Esophagus muscularis mucosa (tissue), 4 donors: ENCODE measurements around the gene ZNF467. TPM values are rescaled to one million over a fixed set of nuclear protein-coding genes. Genes with fewer than 3 reads are reported as not detected.

ENCODE experiments used
- DNase-seq: peaks from one replicate; pipeline ENCODE4 v3.0.0-alpha.2; 2017; ENCODE audit errors: extremely low spot score
- H3K27ac ChIP-seq, 4 donors: fragments of 200-600 bp; sonication (generic); replicated peaks in 1 of 4; 1 replicate in 3 of 4; 2 replicates in 1 of 4; pipeline ENCODE4 v1.5.1; 2016 to 2019; ENCODE audit warnings: mild to moderate bottlenecking in 1 of 4
- H3K27me3 ChIP-seq, 4 donors: fragments of 200-600 bp; sonication (generic); one replicate each; pipeline versions ENCODE4 v1.5.1 to v1.6.0; 2016 to 2019
- H3K36me3 ChIP-seq, 4 donors: fragments of 200-600 bp; sonication (generic); one replicate each; pipeline ENCODE4 v1.5.1; 2016 to 2019
- H3K4me1 ChIP-seq, 4 donors: fragments of 200-600 bp; sonication (generic); one replicate each; pipeline ENCODE4 v1.5.1; 2016 to 2019
- H3K4me3 ChIP-seq, 4 donors: fragments of 200-600 bp; sonication (generic); 1 replicate in 2 of 4; 2 replicates in 2 of 4; pipeline ENCODE4 v1.5.1; 2016 to 2019; ENCODE audit warnings: mild to moderate bottlenecking in 4 of 4, moderate library complexity in 1 of 4
- H3K9me3 ChIP-seq, 4 donors: fragments of 200-600 bp; sonication (generic); 1 replicate in 3 of 4; 2 replicates in 1 of 4; pipeline ENCODE4 v1.5.1; 2016 to 2019
- EP300 ChIP-seq: sonication (generic); formaldehyde crosslinking; IDR thresholded peaks from one replicate; pipeline ENCODE4 v1.6.1; 2017; ENCODE audit warnings: antibody characterized with exemption
- POLR2A ChIP-seq: fragments of 450-650 bp; IDR thresholded peaks from one replicate; pipeline ENCODE4 v1.6.1; 2017; ENCODE audit warnings: antibody characterized with exemption, moderate library complexity, mild to moderate bottlenecking, low read depth
- POLR2AphosphoS5 ChIP-seq, 2 donors: sonication (generic); formaldehyde crosslinking; IDR thresholded peaks; one replicate each; pipeline ENCODE4 v1.6.1; 2017; ENCODE audit warnings: antibody characterized with exemption in 2 of 2
- WGBS: methylation state at CpG from one replicate; pipeline ENCODE4 v1.1.5; 2018; 5-methylcytosine and 5-hydroxymethylcytosine counted together
- intact Hi-C: fragments of 100-400 bp; cut with DNase I; formaldehyde crosslinking; loops from one replicate; pipeline ENCODE4 v1.15.1; 2023
- total RNA-seq, 4 donors: library from RNA; depleted of rRNA; stranded (reverse); fragments of >200 nt; gene quantifications; one replicate each; pipeline versions ENCODE4 v1.1.0 to v1.2.1, GENCODE V29; 2016
- TF ChIP-seq, protein P1 (sequence below), 3 experiments: fragments of 200-600 bp in 2 of 3; fragments of 450-650 bp in 1 of 3; sonication (generic) in 2 of 3; IDR thresholded peaks; one replicate each; pipeline ENCODE4 v1.5.1; 2017 to 2019; ENCODE audit warnings: antibody characterized with exemption in 3 of 3, mild to moderate bottlenecking in 2 of 3, moderate library complexity in 1 of 3

ZNF467 gene
- total RNA-seq, 4 donors from 2014 or later, result 10.3 to 12.4 (median 11.0) TPM

DNA sequence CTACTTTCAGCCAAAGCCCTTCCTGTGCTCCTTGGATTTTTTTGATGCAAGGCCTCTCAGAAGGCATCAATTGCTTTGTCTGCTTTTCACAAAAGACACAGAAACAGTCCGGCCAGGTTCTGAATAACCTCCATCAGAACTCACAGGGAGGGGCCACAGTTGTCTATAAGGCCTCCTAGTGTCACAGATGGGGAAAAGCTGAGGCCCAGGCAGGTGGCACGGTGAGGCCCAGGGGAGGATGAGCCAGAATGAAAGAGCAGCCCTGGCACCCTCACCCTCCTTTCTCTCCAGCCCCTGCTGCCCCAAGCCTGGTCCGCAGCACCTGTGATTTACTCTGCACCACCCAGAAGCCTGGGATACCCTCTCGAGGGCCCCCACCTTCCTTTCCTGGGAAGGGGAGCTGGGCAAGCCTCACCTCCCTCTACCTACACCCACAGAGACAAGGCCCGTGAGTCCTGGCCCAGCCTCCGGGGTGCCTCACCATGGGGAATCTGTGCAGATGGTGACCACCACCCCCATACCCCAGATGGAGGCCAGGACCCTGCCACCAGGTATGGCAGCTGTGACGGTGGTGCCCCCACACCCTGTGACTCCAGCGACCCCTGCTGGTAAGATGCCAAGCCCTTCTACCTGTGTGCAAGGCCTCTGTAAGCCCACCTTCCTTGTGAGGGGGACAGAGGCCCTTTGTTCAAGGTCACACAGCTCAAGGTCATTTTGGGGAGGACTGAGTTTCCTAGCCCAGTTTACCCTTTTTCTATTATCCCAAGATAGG is 26.2 kb upstream of the ZNF467 start:
- H3K36me3 ChIP-seq, result no peaks in the 10 kb centered on the region
- no peak for DNase-seq
- intact Hi-C loops, result loop anchor here (10.0 kb wide), 1 partner anchor 245 kb away; no protein-coding TSS in a partner anchor
- TF ChIP-seq EP300 (no peak), POLR2AphosphoS5 (IDR thresholded peaks at IDR 0.05) (no peak)
- TF ChIP-seq, protein P1, sequence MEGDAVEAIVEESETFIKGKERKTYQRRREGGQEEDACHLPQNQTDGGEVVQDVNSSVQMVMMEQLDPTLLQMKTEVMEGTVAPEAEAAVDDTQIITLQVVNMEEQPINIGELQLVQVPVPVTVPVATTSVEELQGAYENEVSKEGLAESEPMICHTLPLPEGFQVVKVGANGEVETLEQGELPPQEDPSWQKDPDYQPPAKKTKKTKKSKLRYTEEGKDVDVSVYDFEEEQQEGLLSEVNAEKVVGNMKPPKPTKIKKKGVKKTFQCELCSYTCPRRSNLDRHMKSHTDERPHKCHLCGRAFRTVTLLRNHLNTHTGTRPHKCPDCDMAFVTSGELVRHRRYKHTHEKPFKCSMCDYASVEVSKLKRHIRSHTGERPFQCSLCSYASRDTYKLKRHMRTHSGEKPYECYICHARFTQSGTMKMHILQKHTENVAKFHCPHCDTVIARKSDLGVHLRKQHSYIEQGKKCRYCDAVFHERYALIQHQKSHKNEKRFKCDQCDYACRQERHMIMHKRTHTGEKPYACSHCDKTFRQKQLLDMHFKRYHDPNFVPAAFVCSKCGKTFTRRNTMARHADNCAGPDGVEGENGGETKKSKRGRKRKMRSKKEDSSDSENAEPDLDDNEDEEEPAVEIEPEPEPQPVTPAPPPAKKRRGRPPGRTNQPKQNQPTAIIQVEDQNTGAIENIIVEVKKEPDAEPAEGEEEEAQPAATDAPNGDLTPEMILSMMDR (IDR thresholded peaks at IDR 0.05), result peak in 1 of 3 experiments; percentile 26
- H3K4me1 ChIP-seq, result no peaks in the 10 kb centered on the region
- 76% methylated on average over 7 of the region's 8 CpGs for WGBS
- H3K27ac ChIP-seq, result no peak overlapping the region
- H3K27me3 ChIP-seq, result peaks cover 0 to 6% (median 0%) of the 10 kb centered on the region in 4 donors
- no peaks in the 10 kb centered on the region for H3K9me3 ChIP-seq
- no peak overlapping the region for H3K4me3 ChIP-seq

DNA sequence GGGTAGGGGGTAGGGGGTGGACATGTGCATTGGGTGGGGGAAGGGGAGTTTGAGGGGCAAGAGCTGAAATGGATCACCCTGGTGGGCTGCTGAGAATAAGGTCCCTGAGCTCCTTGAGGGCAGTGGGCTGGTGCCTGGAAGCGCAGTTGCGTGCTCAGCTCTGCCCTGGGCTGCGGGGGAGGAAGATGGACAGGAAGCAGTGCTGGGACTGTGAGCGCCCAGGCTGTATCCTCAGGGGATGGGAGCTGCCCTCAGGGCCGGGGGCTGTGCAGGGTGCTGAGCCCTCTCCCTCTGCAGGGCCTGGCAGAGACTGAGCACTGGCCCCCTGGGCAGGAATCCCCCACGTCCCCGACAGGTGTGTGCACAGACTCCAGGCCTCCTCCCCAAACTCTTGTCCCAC is 24.4 kb upstream of the ZNF467 start:
- no peak for DNase-seq
- Histone ChIP-seq H3K4me3 (no peak overlapping the region), H3K9me3 (no peaks in the 10 kb centered on the region), H3K27me3 (peaks cover 0 to 6% (median 0%) of the 10 kb centered on the region in 4 donors), H3K27ac (no peak overlapping the region), H3K4me1 (no peaks in the 10 kb centered on the region), H3K36me3 (no peaks in the 10 kb centered on the region)
- 86% methylated on average over 6 of the region's 7 CpGs for WGBS
- intact Hi-C loops, result no loop called here
- TF ChIP-seq POLR2AphosphoS5 (IDR thresholded peaks at IDR 0.05), result no peak
- no peak for TF ChIP-seq EP300
- TF ChIP-seq POLR2A, result no peak
- TF ChIP-seq, protein P1 (IDR thresholded peaks at IDR 0.05), result no peak

DNA sequence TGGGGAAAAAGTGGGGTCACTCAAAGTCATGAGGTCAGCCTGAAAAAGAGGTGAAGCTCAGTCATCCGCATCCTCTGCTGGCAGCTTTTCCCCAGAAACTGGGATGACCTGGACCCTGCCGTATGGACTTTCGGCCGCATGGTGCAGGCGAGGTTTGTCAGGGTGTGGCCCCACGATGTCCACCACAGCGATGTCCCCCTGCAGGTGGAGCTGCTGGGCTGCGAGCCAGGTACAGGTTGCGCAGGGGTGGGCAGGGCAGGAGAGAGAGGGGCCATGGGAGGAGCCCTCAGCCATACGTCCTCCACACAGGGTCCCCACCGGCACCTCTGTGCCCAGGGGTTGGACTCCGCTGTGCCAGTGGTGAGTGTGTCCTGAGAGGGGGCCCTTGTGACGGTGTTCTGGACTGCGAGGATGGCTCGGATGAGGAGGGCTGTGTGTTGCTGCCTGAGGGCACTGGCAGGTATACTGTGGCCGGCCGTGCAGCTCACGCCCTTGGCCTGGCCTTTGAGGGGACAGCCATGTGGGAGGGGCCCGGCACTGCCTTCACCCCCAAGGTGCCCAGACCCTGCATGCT is 23.0 kb upstream of the ZNF467 start:
- no peaks in the 10 kb centered on the region for H3K9me3 ChIP-seq
- 100% methylated on average over 4 of the region's 19 CpGs for WGBS
- H3K36me3 ChIP-seq, result no peaks in the 10 kb centered on the region
- peaks cover 0 to 18% (median 0%) of the 10 kb centered on the region in 4 donors for H3K27me3 ChIP-seq
- H3K27ac ChIP-seq, result no peak overlapping the region
- no peak overlapping the region for H3K4me3 ChIP-seq
- H3K4me1 ChIP-seq, result no peaks in the 10 kb centered on the region
- no peak for TF ChIP-seq POLR2A
- no peak for TF ChIP-seq EP300
- TF ChIP-seq POLR2AphosphoS5 (IDR thresholded peaks at IDR 0.05), result no peak
- TF ChIP-seq, protein P1 (IDR thresholded peaks at IDR 0.05), result no peak
- intact Hi-C loops, result no loop called here
- no peak for DNase-seq

DNA sequence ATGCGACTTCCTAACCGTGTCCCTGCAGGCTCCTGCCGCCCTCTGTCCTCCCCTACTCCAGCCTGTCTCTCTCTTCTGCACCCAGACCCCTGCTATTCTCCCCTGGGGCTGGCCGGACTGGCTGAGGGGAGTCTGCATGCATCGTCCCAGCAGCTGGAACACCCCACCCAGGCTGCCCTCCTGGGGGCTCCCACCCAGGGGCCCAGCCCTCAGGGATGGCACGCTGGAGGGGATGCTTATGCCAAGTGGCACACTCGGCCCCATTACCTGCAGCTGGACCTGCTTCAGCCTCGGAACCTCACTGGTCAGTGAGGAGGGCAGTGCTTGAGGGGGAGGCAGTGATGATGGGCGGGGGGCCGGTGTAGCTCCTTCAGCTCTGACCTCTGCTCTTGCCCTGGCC is 21.7 kb upstream of the ZNF467 start:
- Histone ChIP-seq H3K27ac (no peak overlapping the region), H3K36me3 (no peaks in the 10 kb centered on the region), H3K4me3 (no peak overlapping the region), H3K4me1 (peaks cover 0 to 6% (median 3%) of the 10 kb centered on the region in 4 donors), H3K27me3 (peaks cover 0 to 30% (median 8%) of the 10 kb centered on the region in 4 donors), H3K9me3 (no peaks in the 10 kb centered on the region)
- no peak for TF ChIP-seq POLR2A
- no peak for TF ChIP-seq EP300
- no peak for TF ChIP-seq POLR2AphosphoS5 (IDR thresholded peaks at IDR 0.05)
- TF ChIP-seq, protein P1 (IDR thresholded peaks at IDR 0.05), result no peak
- intact Hi-C loops, result no loop called here
- DNase-seq, result no peak
- WGBS, result 75% methylated on average over 5 of the region's 10 CpGs
